HepG2 (cell line): Measurements from ENCODE around the gene NEURL4. TPM values are rescaled to one million over a fixed set of nuclear protein-coding genes. Genes with fewer than 3 reads are reported as not detected.

ENCODE experiments used
- BRD4 ChIP-seq: sonication (generic); formaldehyde crosslinking; IDR thresholded peaks from 2 replicates; pipeline ENCODE4 v1.4.0; 2020; ENCODE audit warnings: missing genetic modification reagents
- FOXM1 ChIP-seq: sonication (generic); formaldehyde crosslinking; IDR thresholded peaks from 2 replicates; pipeline ENCODE4 v1.5.0; 2020; ENCODE audit warnings: missing genetic modification reagents
- GPN1 ChIP-seq: sonication (generic); formaldehyde crosslinking; IDR thresholded peaks from 2 replicates; pipeline ENCODE4 v1.5.1; 2020; ENCODE audit warnings: missing genetic modification reagents, borderline replicate concordance
- HOXA7 ChIP-seq: sonication (generic); formaldehyde crosslinking; IDR thresholded peaks from 2 replicates; pipeline ENCODE4 v1.8.1; 2022; ENCODE audit warnings: mild to moderate bottlenecking, missing genetic modification reagents, moderate library complexity
- NFIB ChIP-seq: sonication (generic); formaldehyde crosslinking; IDR thresholded peaks from 2 replicates; pipeline ENCODE4 v1.9.0; 2021; ENCODE audit warnings: missing genetic modification reagents, mild to moderate bottlenecking, borderline replicate concordance
- RAD51 ChIP-seq: fragments of 450-650 bp; IDR thresholded peaks from 2 replicates; pipeline ENCODE4 v1.6.1; 2016; ENCODE audit warnings: borderline replicate concordance
- SMYD3 ChIP-seq: sonication (generic); formaldehyde crosslinking; IDR thresholded peaks from 2 replicates; pipeline ENCODE4 v1.8.1; 2023; ENCODE audit warnings: mild to moderate bottlenecking, missing genetic modification reagents
- SNRNP70 ChIP-seq: fragments of 200-400 bp; formaldehyde crosslinking; IDR thresholded peaks from 2 replicates; pipeline ENCODE4 v1.6.1; 2017; ENCODE audit warnings: mild to moderate bottlenecking, low read depth, low read length, moderate library complexity
- SSRP1 ChIP-seq: IDR thresholded peaks from 2 replicates; pipeline ENCODE4 v1.6.1; 2016; ENCODE audit warnings: control low read depth
- ZFP90 ChIP-seq: sonication (generic); formaldehyde crosslinking; IDR thresholded peaks from 2 replicates; pipeline ENCODE4 v1.8.0; 2022; ENCODE audit warnings: missing genetic modification reagents, mild to moderate bottlenecking, inconsistent platforms, borderline replicate concordance
- ZNF34 ChIP-seq: sonication (generic); formaldehyde crosslinking; IDR thresholded peaks from 2 replicates; pipeline ENCODE4 v1.4.0; 2020; ENCODE audit warnings: mild to moderate bottlenecking, missing genetic modification reagents, borderline replicate concordance
- ZNF484 ChIP-seq: sonication (generic); formaldehyde crosslinking; IDR thresholded peaks from 2 replicates; pipeline ENCODE4 v1.5.1; 2020; ENCODE audit warnings: mild to moderate bottlenecking, low read depth, missing genetic modification reagents, borderline replicate concordance
- ZNF556 ChIP-seq: sonication (generic); formaldehyde crosslinking; IDR thresholded peaks from 2 replicates; pipeline ENCODE4 v1.4.0; 2020; ENCODE audit warnings: mild to moderate bottlenecking, missing genetic modification reagents, borderline replicate concordance
- ZNF749 ChIP-seq: sonication (generic); formaldehyde crosslinking; IDR thresholded peaks from 2 replicates; pipeline ENCODE4 v1.8.0; 2022; ENCODE audit warnings: mild to moderate bottlenecking, missing genetic modification reagents, moderate library complexity, borderline replicate concordance
- polyA plus RNA-seq, 8 experiments: library from polyadenylated mRNA; depleted of rRNA in 3 of 8; stranded (reverse) in 7 of 8; unstranded in 1 of 8; fragments of >200 nt; fragmentation: Illumina TruSeq in 4 of 8; extraction: Trizol in 4 of 8; gene quantifications; 2 replicates each; pipeline versions ENCODE4 v1.2.1 to v1.2.3, GENCODE V29; 2011 to 2016; ENCODE audit warnings: low read depth in 4 of 8, missing spikeins in 1 of 8, mixed read lengths in 1 of 8; ENCODE audit not compliant: insufficient read depth in 1 of 8
- total RNA-seq, 5 experiments: library from RNA; depleted of rRNA; stranded (reverse); fragments of >200 nt; fragmentation: Illumina TruSeq; extraction: Trizol; gene quantifications; 2 replicates each; pipeline ENCODE4 v1.2.3, GENCODE V29; 2016; ENCODE audit warnings: low read depth in 1 of 5
- TF ChIP-seq, protein P1 (sequence below): sonication (generic); formaldehyde crosslinking; IDR thresholded peaks from 2 replicates; pipeline ENCODE4 v1.8.1; 2023; ENCODE audit warnings: mild to moderate bottlenecking, moderate library complexity, missing genetic modification reagents
- TF ChIP-seq, protein P2 (sequence below): sonication (generic); formaldehyde crosslinking; IDR thresholded peaks from 2 replicates; pipeline ENCODE4 v1.5.0; 2020; ENCODE audit warnings: mild to moderate bottlenecking, missing genetic modification reagents, borderline replicate concordance
- TF ChIP-seq, protein P3 (sequence below): sonication (generic); formaldehyde crosslinking; IDR thresholded peaks from 2 replicates; pipeline ENCODE4 v1.4.0; 2020; ENCODE audit warnings: mild to moderate bottlenecking, missing genetic modification reagents

Gene NEURL4
- total and polyA plus RNA-seq, 2 of the 13 experiments (the other 11 are each of a cell fraction or from before 2014, with no cell fraction given), result 14.8 to 15.7 TPM

DNA sequence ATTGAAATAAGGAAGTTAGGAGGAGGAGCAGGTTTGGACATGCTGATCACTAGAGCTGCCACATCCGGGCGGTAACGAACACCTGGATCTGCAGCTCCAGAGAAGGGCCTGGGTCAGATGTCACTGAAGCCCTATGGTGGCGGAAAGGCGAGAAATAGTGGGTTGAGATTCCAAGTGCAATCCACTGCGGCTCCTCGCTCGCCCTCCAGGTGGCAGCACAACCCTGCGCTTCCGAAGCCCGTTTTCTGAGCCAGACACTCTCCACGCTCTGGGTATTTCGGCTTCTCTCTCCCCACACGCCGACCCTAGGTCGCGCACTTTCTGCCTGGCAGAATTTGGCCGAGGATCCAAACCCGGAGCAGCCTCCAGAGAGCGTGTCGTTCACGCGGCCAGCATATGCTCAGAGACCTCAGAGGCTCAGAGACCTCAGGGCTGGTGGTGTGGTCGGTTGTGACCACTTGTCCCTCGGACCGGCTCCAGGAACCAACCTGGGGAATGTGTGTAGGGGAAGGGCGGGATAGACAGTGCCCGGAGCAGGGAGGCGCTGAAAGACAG lies 48.5 kb downstream of the NEURL4 start (continued):
- TF ChIP-seq, protein P1, sequence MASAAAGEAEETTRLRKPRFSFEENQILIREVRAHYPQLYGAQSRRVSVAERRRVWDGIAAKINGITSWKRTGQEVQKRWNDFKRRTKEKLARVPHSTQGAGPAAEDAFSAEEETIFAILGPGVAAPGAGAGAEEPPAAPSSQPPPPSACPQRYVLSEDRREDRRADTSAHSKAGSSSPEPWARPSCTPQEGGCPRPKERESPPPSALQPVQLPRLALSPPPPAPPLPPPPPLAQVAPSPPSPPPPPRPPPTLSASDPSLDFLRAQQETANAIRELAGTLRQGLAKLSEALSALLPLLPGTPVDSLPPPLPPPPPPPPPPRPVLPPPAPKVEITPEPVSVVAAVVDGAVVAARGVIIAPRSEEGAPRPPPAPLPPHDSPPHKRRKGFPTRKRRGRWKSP (CRISPR knock-in tag), result peak; percentile 73; the same call in 1 of the 2 replicates
- TF ChIP-seq, protein P2, sequence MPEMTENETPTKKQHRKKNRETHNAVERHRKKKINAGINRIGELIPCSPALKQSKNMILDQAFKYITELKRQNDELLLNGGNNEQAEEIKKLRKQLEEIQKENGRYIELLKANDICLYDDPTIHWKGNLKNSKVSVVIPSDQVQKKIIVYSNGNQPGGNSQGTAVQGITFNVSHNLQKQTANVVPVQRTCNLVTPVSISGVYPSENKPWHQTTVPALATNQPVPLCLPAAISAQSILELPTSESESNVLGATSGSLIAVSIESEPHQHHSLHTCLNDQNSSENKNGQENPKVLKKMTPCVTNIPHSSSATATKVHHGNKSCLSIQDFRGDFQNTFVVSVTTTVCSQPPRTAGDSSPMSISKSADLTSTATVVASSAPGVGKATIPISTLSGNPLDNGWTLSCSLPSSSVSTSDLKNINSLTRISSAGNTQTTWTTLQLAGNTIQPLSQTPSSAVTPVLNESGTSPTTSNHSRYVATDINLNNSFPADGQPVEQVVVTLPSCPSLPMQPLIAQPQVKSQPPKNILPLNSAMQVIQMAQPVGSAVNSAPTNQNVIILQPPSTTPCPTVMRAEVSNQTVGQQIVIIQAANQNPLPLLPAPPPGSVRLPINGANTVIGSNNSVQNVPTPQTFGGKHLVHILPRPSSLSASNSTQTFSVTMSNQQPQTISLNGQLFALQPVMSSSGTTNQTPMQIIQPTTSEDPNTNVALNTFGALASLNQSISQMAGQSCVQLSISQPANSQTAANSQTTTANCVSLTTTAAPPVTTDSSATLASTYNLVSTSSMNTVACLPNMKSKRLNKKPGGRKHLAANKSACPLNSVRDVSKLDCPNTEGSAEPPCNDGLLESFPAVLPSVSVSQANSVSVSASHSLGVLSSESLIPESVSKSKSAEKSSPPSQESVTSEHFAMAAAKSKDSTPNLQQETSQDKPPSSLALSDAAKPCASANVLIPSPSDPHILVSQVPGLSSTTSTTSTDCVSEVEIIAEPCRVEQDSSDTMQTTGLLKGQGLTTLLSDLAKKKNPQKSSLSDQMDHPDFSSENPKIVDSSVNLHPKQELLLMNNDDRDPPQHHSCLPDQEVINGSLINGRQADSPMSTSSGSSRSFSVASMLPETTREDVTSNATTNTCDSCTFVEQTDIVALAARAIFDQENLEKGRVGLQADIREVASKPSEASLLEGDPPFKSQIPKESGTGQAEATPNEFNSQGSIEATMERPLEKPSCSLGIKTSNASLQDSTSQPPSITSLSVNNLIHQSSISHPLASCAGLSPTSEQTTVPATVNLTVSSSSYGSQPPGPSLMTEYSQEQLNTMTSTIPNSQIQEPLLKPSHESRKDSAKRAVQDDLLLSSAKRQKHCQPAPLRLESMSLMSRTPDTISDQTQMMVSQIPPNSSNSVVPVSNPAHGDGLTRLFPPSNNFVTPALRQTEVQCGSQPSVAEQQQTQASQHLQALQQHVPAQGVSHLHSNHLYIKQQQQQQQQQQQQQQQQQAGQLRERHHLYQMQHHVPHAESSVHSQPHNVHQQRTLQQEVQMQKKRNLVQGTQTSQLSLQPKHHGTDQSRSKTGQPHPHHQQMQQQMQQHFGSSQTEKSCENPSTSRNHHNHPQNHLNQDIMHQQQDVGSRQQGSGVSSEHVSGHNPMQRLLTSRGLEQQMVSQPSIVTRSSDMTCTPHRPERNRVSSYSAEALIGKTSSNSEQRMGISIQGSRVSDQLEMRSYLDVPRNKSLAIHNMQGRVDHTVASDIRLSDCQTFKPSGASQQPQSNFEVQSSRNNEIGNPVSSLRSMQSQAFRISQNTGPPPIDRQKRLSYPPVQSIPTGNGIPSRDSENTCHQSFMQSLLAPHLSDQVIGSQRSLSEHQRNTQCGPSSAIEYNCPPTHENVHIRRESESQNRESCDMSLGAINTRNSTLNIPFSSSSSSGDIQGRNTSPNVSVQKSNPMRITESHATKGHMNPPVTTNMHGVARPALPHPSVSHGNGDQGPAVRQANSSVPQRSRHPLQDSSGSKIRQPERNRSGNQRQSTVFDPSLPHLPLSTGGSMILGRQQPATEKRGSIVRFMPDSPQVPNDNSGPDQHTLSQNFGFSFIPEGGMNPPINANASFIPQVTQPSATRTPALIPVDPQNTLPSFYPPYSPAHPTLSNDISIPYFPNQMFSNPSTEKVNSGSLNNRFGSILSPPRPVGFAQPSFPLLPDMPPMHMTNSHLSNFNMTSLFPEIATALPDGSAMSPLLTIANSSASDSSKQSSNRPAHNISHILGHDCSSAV (CRISPR knock-in tag), result no peak
- 0 out of 2 replicates have a peak, but pooled peaks have one; percentile 60 for TF ChIP-seq SSRP1 (CRISPR knock-in tag)
- TF ChIP-seq ZNF34, result peak; percentile 9; the same call in 1 of the 2 replicates
- TF ChIP-seq FOXM1, result no peak
- TF ChIP-seq RAD51, result no peak
- TF ChIP-seq, protein P3, sequence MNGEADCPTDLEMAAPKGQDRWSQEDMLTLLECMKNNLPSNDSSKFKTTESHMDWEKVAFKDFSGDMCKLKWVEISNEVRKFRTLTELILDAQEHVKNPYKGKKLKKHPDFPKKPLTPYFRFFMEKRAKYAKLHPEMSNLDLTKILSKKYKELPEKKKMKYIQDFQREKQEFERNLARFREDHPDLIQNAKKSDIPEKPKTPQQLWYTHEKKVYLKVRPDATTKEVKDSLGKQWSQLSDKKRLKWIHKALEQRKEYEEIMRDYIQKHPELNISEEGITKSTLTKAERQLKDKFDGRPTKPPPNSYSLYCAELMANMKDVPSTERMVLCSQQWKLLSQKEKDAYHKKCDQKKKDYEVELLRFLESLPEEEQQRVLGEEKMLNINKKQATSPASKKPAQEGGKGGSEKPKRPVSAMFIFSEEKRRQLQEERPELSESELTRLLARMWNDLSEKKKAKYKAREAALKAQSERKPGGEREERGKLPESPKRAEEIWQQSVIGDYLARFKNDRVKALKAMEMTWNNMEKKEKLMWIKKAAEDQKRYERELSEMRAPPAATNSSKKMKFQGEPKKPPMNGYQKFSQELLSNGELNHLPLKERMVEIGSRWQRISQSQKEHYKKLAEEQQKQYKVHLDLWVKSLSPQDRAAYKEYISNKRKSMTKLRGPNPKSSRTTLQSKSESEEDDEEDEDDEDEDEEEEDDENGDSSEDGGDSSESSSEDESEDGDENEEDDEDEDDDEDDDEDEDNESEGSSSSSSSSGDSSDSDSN (CRISPR knock-in tag), result peak; percentile 80
- TF ChIP-seq ZNF484 (CRISPR knock-in tag), result no peak
- TF ChIP-seq GPN1, result no peak
- no peak for TF ChIP-seq ZNF556 (CRISPR knock-in tag)
- TF ChIP-seq HOXA7, result no peak
- no peak for TF ChIP-seq SNRNP70
- TF ChIP-seq ZFP90, result peak; percentile 41; the same call in 1 of the 2 replicates
- no peak for TF ChIP-seq BRD4 (CRISPR knock-in tag)
- TF ChIP-seq SMYD3 (CRISPR knock-in tag), result no peak
- TF ChIP-seq ZNF749 (CRISPR knock-in tag), result peak; percentile 61; the same call in 1 of the 2 replicates
- TF ChIP-seq NFIB (CRISPR knock-in tag), result no peak
